ENCODE data around the gene ZNF611. TPM values are rescaled to one million over a fixed set of nuclear protein-coding genes. Genes with fewer than 3 reads are reported as not detected.
"Not testable (repeated sequence)": the region's sequence is repeated elsewhere in the genome, so short reads cannot be mapped to it uniquely, and the experiment has no call there.

Gene ZNF611
- total and polyA plus RNA-seq, 9 of the 15 experiments (the other 6 are each of a cell fraction or from before 2014, with no cell fraction given), result 3.7 to 29.6 (median 12.8) TPM

GRCh38 chr19:52734893-52735661, at the start of gene ZNF611 (continued):
- TF ChIP-seq SNRNP70 (optimal IDR thresholded peaks at IDR 0.05; ENCODE audit: low read depth, low read length) (no peak), CEBPZ (IDR thresholded peaks at IDR 0.05; ENCODE audit: borderline replicate concordance, low read depth, low read length) (no peak), RNF219 (CRISPR knock-in tag; IDR thresholded peaks at IDR 0.05) (no peak), TEAD1 (CRISPR knock-in tag; IDR thresholded peaks at IDR 0.05) (no peak), ZNF431 (CRISPR knock-in tag; IDR thresholded peaks at IDR 0.05) (no peak), CGGBP1 (CRISPR knock-in tag; IDR thresholded peaks at IDR 0.05) (no peak), ZKSCAN8 (CRISPR knock-in tag; IDR thresholded peaks at IDR 0.05) (no peak), POLR2AphosphoS5 (IDR thresholded peaks at IDR 0.05; ENCODE audit: control insufficient read depth, insufficient read depth, low read depth, low read length) (peak; percentile 85), GABPB1 (CRISPR knock-in tag; IDR thresholded peaks at IDR 0.05) (no peak), RHOXF2B (CRISPR knock-in tag; conservative IDR thresholded peaks at IDR 0.05) (no peak), CREB1 (IDR thresholded peaks at IDR 0.05) (peak; percentile 39; the same call in 1 of the 2 replicates), CREB1 (CRISPR knock-in tag; IDR thresholded peaks at IDR 0.05) (no peak; the same call in 1 of the 2 replicates), SRSF7 (optimal IDR thresholded peaks at IDR 0.05; ENCODE audit: low read depth, low read length) (no peak)

GRCh38 chr19:52782864-52783263, 48.0 kb upstream of the ZNF611 start:
- H3K9me1 ChIP-seq (ENCODE audit: control insufficient read depth, insufficient read depth, low read length); H3K9me3 ChIP-seq (replicated peaks; ENCODE audit: control insufficient read depth, insufficient read depth, low read depth, low read length); CTCF ChIA-PET (ENCODE audit: low intra/inter-chr PET ratio); POLR2A ChIA-PET; DNase-seq (ENCODE audit: extremely low read depth in 1 of 4, low spot score in 3 of 4); H3K27ac ChIP-seq (ENCODE audit: extremely low read depth, low read depth, low read length); H3K9ac ChIP-seq (ENCODE audit: insufficient read depth in 1 of 2, low read depth in 2 of 2, low read length in 2 of 2); H3K4me2 ChIP-seq (ENCODE audit: insufficient read depth, low read length); intact Hi-C loops (cut with micrococcal nuclease); H2AFZ ChIP-seq (ENCODE audit: low read depth, low read length); H3K27me3 ChIP-seq (ENCODE audit: control insufficient read depth in 2 of 2, insufficient read depth in 2 of 2, low read length in 2 of 2); ATAC-seq; FAIRE-seq; H4K20me1 ChIP-seq (replicated peaks; ENCODE audit: control insufficient read depth, insufficient read depth, low read length); BruUV-seq (replicated peaks); in situ Hi-C loops (cut with MboI); H3K4me3 ChIP-seq: not testable (repeated sequence)
- peaks cover 15% of the 10 kb centered on the region; the same call in 2 of the 3 replicates for H3K36me3 ChIP-seq (ENCODE audit: control insufficient read depth, insufficient read depth, low read length)
- peaks cover 0 to 19% of the 10 kb centered on the region in 2 experiments; a peak in 2 of 5 replicates for H3K4me1 ChIP-seq (replicated peaks in 1 of 2; ENCODE audit: control insufficient read depth in 2 of 2, insufficient read depth in 2 of 2, low read length in 2 of 2)
- H3K79me2 ChIP-seq (ENCODE audit: control insufficient read depth, insufficient read depth, low read length), result peaks cover 16% of the 10 kb centered on the region
- 14% methylated on average over 1 of the region's 2 CpGs for WGBS (ENCODE audit: insufficient coverage, low coverage, missing lambda C conversion rate)

Data from K562 (cell line).